SU-DHL-6 (cell line): ENCODE data around the gene OR10A6.

Experiments
- EZH2phosphoT487 ChIP-seq: fragments of 200-600 bp; sonication (generic), shearing (Covaris generic); conservative IDR thresholded peaks from 2 replicates; pipeline ENCODE4 v1.6.1; 2018; ENCODE audit warnings: mild to moderate bottlenecking, antibody characterized with exemption, low read length, moderate library complexity, mixed read lengths
- TF ChIP-seq, protein P1 (sequence below): fragments of 200-600 bp; sonication (generic); IDR thresholded peaks from one replicate; pipeline ENCODE4 v1.5.1; 2017; ENCODE audit warnings: antibody characterized with exemption, mild to moderate bottlenecking, low read length, moderate library complexity; ENCODE audit not compliant: insufficient read depth, poor library complexity, severe bottlenecking

DNA sequence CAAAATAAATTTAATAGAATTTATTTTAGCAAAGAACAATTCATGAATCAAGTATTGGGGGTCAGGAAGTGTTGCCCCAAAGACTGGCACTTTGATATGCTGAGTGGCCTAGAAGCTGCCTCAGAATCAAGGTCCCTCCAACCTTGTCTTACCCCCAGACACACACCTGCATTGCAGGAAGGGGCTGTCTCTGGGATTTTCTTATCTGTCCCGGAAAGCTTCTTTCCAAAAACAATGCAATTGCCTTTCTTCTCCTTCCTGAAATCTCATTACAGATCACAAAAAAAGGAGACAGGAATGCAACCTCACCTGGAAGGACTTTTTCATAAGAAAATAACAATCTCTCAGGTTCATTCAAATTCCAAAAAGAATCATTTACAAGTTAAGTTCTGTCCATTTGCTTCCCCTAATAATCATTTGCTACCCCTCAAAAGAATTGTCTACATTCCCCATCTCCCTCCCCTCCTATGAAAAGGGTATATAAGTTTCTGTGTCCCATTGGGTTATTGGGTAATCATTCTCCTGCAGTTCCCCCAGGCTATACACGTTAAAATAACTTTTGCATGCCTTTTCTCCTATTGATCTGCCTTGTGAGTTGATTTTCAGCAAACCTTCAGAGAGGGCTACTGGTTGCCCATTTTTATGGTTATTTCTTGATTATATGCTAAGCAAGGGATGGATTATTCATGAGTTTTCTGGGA lies 21.3 kb downstream of the OR10A6 start:
- TF ChIP-seq, protein P1, sequence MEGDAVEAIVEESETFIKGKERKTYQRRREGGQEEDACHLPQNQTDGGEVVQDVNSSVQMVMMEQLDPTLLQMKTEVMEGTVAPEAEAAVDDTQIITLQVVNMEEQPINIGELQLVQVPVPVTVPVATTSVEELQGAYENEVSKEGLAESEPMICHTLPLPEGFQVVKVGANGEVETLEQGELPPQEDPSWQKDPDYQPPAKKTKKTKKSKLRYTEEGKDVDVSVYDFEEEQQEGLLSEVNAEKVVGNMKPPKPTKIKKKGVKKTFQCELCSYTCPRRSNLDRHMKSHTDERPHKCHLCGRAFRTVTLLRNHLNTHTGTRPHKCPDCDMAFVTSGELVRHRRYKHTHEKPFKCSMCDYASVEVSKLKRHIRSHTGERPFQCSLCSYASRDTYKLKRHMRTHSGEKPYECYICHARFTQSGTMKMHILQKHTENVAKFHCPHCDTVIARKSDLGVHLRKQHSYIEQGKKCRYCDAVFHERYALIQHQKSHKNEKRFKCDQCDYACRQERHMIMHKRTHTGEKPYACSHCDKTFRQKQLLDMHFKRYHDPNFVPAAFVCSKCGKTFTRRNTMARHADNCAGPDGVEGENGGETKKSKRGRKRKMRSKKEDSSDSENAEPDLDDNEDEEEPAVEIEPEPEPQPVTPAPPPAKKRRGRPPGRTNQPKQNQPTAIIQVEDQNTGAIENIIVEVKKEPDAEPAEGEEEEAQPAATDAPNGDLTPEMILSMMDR = no peak
- TF ChIP-seq EZH2phosphoT487 = no peak
